Neural cell (in vitro differentiated cells): ENCODE results near the gene GNAI2. TPM values are rescaled to one million over a fixed set of nuclear protein-coding genes. Genes with fewer than 3 reads are reported as not detected.

ENCODE experiments used
- H2AFZ ChIP-seq: fragments of 200-600, 300-800 bp; sonication (generic), shearing (Covaris generic); 2 replicates; pipeline ENCODE4 v1.6.0; 2014; ENCODE audit warnings: low read depth, mild to moderate bottlenecking, antibody characterized with exemption, low read length, moderate library complexity
- H3F3A ChIP-seq: fragments of 200-600 bp; shearing (Covaris generic); 2 replicates; pipeline ENCODE4 v1.6.1; 2016; ENCODE audit warnings: mild to moderate bottlenecking, moderate library complexity, mixed read lengths, antibody characterized with exemption, low read length; ENCODE audit not compliant: insufficient read depth, poor library complexity, severe bottlenecking
- H3K27ac ChIP-seq: fragments of 200-600, 300-800 bp; sonication (generic), shearing (Covaris generic); 2 replicates; pipeline ENCODE4 v1.5.1; 2014; ENCODE audit warnings: mild to moderate bottlenecking, low read length, moderate library complexity
- H3K27me3 ChIP-seq: fragments of 300-800, 200-600 bp; sonication (generic), shearing (Covaris generic); 2 replicates; pipeline ENCODE4 v1.6.0; 2014; ENCODE audit warnings: mild to moderate bottlenecking, low read depth, low read length, moderate library complexity; ENCODE audit not compliant: insufficient read depth
- H3K36me3 ChIP-seq: fragments of 300-800, 200-600 bp; sonication (generic), shearing (Covaris generic); 2 replicates; pipeline ENCODE4 v1.5.1; 2014; ENCODE audit warnings: mild to moderate bottlenecking, antibody characterized with exemption, low read length, moderate library complexity; ENCODE audit not compliant: insufficient read depth
- H3K4me2 ChIP-seq: fragments of 300-800, 200-600 bp; sonication (generic), shearing (Covaris generic); 2 replicates; pipeline ENCODE4 v1.6.0; 2014; ENCODE audit warnings: mild to moderate bottlenecking, low read length
- H3K4me3 ChIP-seq: fragments of 300-800, 200-600 bp; sonication (generic), shearing (Covaris generic); 2 replicates; pipeline ENCODE4 v1.5.1; 2014; ENCODE audit warnings: mild to moderate bottlenecking, low read length, moderate library complexity
- H3K79me2 ChIP-seq: fragments of 200-600 bp; shearing (Covaris generic); replicated peaks from 2 replicates; pipeline ENCODE4 v1.6.0; 2014; ENCODE audit warnings: mild to moderate bottlenecking, low read length, moderate library complexity; ENCODE audit not compliant: insufficient read depth
- H3K9ac ChIP-seq: fragments of 300-800, 200-600 bp; sonication (generic), shearing (Covaris generic); 2 replicates; pipeline ENCODE4 v1.6.1; 2016; ENCODE audit warnings: mild to moderate bottlenecking, low read length, mixed read lengths
- H3K9me2 ChIP-seq: fragments of 200-600 bp; shearing (Covaris generic); 2 replicates; pipeline ENCODE4 v1.6.1; 2016; ENCODE audit warnings: mild to moderate bottlenecking, low read length, mixed read lengths; ENCODE audit not compliant: insufficient read depth
- H3K9me3 ChIP-seq: fragments of 200-600, 300-800 bp; sonication (generic), shearing (Covaris generic); 2 replicates; pipeline ENCODE4 v1.6.1; 2016; ENCODE audit warnings: mild to moderate bottlenecking, mixed run types, low read length, moderate library complexity, mixed read lengths
- H4K20me1 ChIP-seq: fragments of 200-600 bp; shearing (Covaris generic); 2 replicates; pipeline ENCODE4 v1.6.1; 2016; ENCODE audit warnings: mild to moderate bottlenecking, mixed run types; ENCODE audit not compliant: insufficient read depth
- CTCF ChIP-seq: fragments of 450-650 bp; IDR thresholded peaks from 2 replicates; pipeline ENCODE4 v1.5.1; 2014; ENCODE audit warnings: antibody characterized with exemption, mild to moderate bottlenecking, moderate library complexity; ENCODE audit not compliant: poor library complexity, severe bottlenecking
- EP300 ChIP-seq: fragments of 450-650 bp; conservative IDR thresholded peaks from 2 replicates; pipeline ENCODE4 v1.6.1; 2014; ENCODE audit warnings: antibody characterized with exemption, mild to moderate bottlenecking, moderate library complexity; ENCODE audit not compliant: poor library complexity, severe bottlenecking
- EZH2 ChIP-seq: fragments of 200-600, 300-800 bp; shearing (Covaris generic), sonication (generic); IDR thresholded peaks from 2 replicates; pipeline ENCODE4 v1.6.1; 2014; ENCODE audit warnings: antibody characterized with exemption, low read length, borderline replicate concordance, mild to moderate bottlenecking; ENCODE audit not compliant: insufficient read depth, poor library complexity, severe bottlenecking
- MXI1 ChIP-seq: fragments of 450-650 bp; conservative IDR thresholded peaks from 2 replicates; pipeline ENCODE4 v1.6.1; 2014; ENCODE audit warnings: antibody characterized with exemption, mild to moderate bottlenecking; ENCODE audit not compliant: poor library complexity, severe bottlenecking
- POLR2AphosphoS5 ChIP-seq: IDR thresholded peaks from 2 replicates; pipeline ENCODE4 v1.6.1; 2012
- RAD21 ChIP-seq: fragments of 450-650 bp; conservative IDR thresholded peaks from 2 replicates; pipeline ENCODE4 v1.6.1; 2014; ENCODE audit warnings: antibody characterized with exemption, mild to moderate bottlenecking, moderate library complexity
- REST ChIP-seq: IDR thresholded peaks from 2 replicates; pipeline ENCODE4 v1.6.1; 2012; ENCODE audit warnings: borderline replicate concordance
- SMC3 ChIP-seq: fragments of 450-650 bp; conservative IDR thresholded peaks from 2 replicates; pipeline ENCODE4 v1.6.1; 2014; ENCODE audit warnings: antibody characterized with exemption, mild to moderate bottlenecking, moderate library complexity; ENCODE audit not compliant: poor library complexity
- TAF1 ChIP-seq: IDR thresholded peaks from 2 replicates; pipeline ENCODE4 v1.6.1; 2012; ENCODE audit warnings: low read depth
- polyA plus RNA-seq: library from polyadenylated mRNA; depleted of rRNA; stranded (reverse); fragments of >200 nt; gene quantifications from 2 replicates; pipeline ENCODE4 v1.2.3, GENCODE V29; 2014

Gene GNAI2
- polyA plus RNA-seq, 1 donor from 2014 or later: 101 TPM

GRCh38 chr3:50190936-50191660 is 44.9 kb upstream of the GNAI2 start, which contains the start of gene GNAT1:
Gene GNAT1, plus strand, starts transcription at chr3:50191610. Its CDS starts 116 bp downstream, at chr3:50191726.
- Histone ChIP-seq H3K4me2 (no peak within 1 kb of the TSS), H3F3A (no peaks in the 10 kb centered on the region), H3K36me3 (peaks cover 6% of the 10 kb centered on the region), H3K4me3 (no peak within 1 kb of the TSS), H2AFZ (no peak within 1 kb of the TSS), H3K79me2 (no peaks in the 10 kb centered on the region), H3K9me2 (no peaks in the 10 kb centered on the region), H4K20me1 (no peaks in the 10 kb centered on the region), H3K27me3 (no peaks in the 10 kb centered on the region), H3K27ac (no peak within 1 kb of the TSS), H3K9ac (no peak within 1 kb of the TSS), H3K9me3 (no peaks in the 10 kb centered on the region)
- no peak for TF ChIP-seq REST
- no peak for TF ChIP-seq RAD21
- TF ChIP-seq POLR2AphosphoS5: no peak
- TF ChIP-seq TAF1: no peak
- no peak for TF ChIP-seq CTCF
- TF ChIP-seq SMC3: no peak
- TF ChIP-seq EP300: no peak
- TF ChIP-seq MXI1: no peak
- TF ChIP-seq EZH2: no peak

GRCh38 chr3:50192124-50192523 is 43.9 kb upstream of the GNAI2 start:
- no peak for TF ChIP-seq CTCF
- TF ChIP-seq TAF1: no peak
- no peak for TF ChIP-seq REST
- TF ChIP-seq MXI1: no peak
- no peak for TF ChIP-seq RAD21
- no peak for TF ChIP-seq EZH2
- TF ChIP-seq SMC3: no peak
- no peak for TF ChIP-seq EP300
- no peak for TF ChIP-seq POLR2AphosphoS5
- H3F3A ChIP-seq: no peaks in the 10 kb centered on the region
- no peaks in the 10 kb centered on the region for H3K79me2 ChIP-seq
- no peaks in the 10 kb centered on the region for H3K9me2 ChIP-seq
- H4K20me1 ChIP-seq: no peaks in the 10 kb centered on the region
- H3K9ac ChIP-seq: no peak overlapping the region
- no peak overlapping the region for H3K27ac ChIP-seq
- no peaks in the 10 kb centered on the region for H3K9me3 ChIP-seq
- H3K4me2 ChIP-seq: no peak overlapping the region
- no peak overlapping the region for H2AFZ ChIP-seq
- no peaks in the 10 kb centered on the region for H3K36me3 ChIP-seq
- H3K4me3 ChIP-seq: no peak overlapping the region
- H3K27me3 ChIP-seq: no peaks in the 10 kb centered on the region
